Stimulated activated naive CD4-positive, alpha-beta T cell (primary cell): ENCODE results near the gene PLAC8.

Source experiments
- DNase-seq, 6 experiments: peaks; one replicate each; lab custom pipeline; 2025; lab: John Stamatoyannopoulos, UW

Gene PLAC8, protein sequence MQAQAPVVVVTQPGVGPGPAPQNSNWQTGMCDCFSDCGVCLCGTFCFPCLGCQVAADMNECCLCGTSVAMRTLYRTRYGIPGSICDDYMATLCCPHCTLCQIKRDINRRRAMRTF

DNA sequence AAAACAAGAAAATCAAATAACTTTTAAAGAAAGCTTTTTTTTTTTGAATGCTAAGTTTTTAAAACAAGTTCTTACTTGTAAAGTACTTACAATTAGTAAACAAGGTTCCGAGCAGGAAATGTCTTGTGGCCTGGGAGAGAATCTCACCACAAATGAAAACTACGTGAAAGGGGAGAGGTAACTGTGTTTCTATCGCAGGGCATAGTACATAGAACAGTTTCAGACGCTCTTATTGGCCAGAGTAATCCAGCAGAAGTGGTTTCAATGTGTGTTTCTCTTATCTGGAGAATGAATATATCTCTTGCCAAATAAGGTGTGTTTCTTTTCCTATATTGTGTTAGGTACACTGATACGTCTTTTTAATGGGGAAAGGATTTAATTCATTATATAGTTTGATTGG, at the start of gene PLAC8:
TSS of gene PLAC8 (minus strand) at position 154 of the 400 bp plus-strand sequence. CDS start 6,808 bp downstream, outside the sequence.
- peak; percentile 2 to 85 (median 64) for DNase-seq

DNA sequence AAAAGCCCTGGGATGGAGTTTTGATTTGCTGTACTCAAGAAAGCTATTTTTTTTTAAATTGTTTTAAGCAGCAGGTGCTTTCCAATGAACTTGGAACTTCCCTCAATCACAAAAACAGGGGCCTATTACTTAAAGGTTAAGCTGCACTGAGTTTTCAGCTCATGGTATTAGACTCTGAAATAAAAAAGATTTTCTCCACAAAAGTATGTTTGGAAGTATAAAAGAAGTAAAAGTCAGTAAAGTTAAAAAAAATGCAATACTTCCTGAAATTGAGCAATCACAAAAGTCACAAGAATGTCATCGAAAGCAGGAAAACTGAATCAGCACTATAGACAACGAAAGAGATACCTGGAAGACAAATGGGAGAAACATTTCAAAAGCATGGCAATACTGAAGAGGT, 38.9 kb upstream of the PLAC8 start:
- DNase-seq, result no peak

DNA sequence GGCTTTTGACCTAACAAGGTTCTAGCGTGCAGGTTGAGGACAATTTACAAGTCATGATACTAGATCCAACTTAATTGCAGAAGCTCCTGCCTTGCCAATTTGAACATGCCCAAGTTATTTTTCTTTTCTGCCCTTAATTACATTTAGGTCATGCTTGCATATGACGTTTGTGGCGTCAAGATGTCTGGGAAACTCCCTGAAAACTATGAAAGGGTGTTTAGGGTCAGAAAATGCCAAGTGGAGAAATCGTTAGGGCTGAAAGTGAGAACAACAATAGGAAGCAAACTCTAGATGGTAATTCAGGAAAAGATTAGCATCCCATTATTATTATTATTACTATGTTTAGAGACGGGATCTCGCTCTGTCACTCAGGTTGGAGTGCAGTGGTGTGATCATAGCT, 38.2 kb upstream of the PLAC8 start:
- no peak for DNase-seq

DNA sequence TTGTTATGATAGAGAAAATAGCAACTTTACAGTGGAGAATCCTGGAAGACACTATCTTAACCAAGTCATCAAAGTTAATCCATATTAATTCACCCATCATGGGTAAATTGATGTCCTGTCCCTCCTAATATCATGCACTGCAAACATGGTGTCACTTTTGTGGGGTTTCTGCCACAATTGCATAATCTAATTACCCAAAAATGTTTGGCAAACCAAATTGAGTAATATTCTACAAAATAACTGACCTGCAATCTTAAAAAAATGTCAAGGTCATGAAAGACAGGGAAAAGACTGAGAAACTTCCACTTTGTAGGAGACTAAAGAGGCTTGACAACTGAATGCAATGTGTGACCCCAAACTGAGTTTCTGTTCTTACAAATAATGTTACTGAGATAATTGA, 37.1 kb upstream of the PLAC8 start:
- no peak for DNase-seq

DNA sequence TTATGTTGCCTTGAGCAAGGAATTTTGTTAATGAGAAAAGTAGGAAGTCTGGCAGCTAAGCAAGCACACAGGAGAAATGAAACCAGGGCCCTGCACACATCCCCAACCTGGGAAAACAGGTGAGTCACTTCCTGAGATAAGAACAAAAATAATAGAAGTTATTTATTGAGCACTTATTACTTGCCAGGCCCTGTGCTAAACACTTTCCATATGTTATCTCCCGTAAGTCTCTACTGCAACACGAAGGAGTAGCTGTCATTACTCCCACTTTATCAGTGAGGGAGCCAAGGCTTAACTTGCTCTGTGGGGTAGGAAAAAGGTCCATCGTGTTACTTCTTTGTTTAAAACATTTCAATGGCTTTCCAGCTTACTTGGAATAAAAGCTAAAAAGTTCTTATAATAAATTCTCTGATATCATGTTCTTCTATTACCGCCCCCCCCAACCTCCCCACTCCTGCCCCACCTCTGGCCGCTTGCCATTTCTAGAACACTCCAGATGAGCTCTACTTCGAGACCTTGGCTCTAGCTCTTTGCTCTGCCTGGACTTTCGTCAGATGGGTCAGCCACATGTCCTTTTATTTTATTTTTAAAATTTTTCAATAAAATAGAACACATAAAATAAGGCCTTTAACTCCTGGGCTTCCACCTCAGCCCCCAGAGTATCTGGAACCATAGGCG, 36.3 kb upstream of the PLAC8 start:
- no peak for DNase-seq

DNA sequence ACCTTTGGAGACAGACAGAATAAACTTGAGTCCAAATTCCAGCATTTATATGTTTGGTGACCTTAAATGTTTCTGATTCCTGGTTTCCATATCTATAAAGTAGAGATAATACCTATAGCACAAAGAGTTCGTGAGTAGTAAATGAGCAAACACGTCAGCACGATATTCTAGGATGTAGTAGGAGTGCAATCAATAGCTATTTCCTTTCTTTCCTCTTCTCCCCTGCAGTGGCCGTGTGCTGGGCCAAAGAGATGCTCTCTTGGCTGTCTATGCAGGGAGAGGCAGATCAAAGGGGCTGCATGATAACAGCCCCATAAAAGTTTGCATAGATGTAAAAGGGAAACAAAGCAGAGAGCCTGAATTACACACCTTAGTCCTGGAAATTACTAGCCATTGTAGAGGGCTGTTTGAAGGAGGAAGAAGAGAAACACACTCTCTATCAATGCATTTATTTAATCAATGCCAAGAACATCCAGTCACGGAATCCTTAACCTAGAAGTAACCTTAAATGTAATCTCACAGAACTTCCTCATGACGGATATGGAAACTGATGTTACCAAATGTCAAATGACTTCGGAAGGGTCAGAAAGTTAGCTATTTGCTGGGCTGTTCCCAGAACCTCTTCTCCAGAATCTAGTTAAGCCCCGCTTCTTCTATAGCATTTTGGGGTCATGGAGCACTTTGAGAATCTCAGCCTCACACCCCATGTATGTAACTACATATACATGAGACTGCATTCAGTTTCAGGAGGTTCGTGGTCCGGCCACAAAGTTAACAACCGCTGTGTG, 35.5 kb upstream of the PLAC8 start:
- no peak for DNase-seq

DNA sequence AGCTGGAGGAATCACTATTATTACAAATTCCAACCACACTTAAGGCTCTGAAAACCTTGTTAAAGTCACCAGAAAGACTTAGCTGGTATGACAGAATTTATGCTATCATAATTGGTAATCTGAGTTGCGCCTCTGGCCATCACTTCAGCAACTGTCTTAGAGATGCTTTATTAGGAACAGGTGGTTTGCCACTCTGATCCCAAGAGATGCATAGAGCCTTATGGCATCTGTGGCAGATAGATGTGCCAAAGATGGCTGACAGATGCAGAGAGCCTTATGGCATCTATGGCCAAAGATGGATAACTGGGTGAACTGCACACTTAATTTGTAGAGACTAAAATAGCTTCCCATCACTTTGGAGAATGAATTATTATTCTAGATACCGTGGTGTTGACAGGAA, 32.3 kb upstream of the PLAC8 start:
- DNase-seq, result no peak

DNA sequence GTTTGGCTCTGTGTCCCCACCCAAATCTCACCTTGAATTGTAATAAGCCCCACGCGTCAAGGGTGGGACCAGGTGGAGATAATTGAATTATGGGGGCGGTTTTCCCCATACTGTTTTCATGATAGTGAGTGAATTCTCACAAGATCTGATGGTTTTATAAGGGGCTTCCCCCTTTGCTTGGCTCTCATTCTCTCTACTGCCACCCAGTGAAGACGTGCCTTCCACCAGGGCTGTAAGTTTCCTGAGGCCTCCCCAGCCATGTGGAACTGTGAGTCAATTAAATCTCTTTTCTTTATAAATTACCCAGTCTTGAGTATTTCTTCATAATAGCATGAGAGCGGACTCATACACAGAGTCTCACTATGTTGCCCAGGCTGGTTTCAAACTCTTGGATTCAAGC, 31.2 kb upstream of the PLAC8 start:
- peak in 2 of 6 experiments; percentile 14 to 36 for DNase-seq

DNA sequence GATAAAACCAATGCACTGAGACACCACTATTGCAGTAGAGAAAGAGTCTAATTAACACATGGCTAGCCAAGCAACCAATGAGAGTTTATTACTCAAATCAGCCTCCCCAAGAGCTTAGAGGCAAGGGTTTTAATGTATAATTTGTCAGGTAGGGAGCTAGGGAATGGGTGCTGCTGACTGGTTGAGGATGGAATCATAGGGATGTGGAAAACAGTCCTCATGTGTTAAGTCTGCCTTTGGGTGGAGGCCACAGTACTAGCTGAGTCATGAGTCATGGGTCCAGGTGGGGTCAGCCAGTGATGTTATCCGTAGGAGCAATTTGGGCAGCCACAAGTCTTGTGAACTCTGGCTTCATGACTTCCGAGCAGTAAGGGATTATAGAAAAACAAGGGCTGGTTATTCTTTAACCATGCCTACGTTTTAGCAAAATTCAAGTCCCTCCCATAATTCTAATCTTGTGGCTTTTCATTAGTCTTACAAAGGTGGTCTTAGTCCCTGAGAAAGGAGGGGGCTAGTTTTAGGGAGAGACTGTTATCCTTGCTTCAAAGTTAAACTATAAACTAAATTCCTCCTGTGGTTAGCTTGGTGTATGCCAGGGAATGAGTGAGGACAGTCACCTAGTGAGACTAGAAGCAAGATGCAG, 25.1 kb upstream of the PLAC8 start:
- no peak for DNase-seq

DNA sequence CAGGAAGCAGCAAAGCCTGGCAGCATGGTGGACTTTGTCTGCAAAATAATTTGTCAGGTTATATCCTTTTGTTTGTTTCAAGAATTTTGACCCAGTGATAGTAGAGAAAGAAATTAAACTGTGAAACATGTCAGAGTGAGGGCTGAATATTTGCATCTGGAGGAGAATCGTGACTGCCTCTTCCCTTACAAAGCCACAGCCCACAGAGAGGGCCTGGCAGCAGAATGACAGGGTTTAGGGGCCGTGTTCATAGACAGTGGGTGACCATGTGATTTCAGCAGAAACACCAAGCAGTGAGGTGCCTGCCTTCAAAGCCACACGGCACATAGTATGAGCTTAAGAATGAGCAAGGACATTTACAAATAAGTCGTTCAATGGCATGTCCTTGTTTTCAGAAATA, 24.4 kb upstream of the PLAC8 start:
- DNase-seq, result no peak

DNA sequence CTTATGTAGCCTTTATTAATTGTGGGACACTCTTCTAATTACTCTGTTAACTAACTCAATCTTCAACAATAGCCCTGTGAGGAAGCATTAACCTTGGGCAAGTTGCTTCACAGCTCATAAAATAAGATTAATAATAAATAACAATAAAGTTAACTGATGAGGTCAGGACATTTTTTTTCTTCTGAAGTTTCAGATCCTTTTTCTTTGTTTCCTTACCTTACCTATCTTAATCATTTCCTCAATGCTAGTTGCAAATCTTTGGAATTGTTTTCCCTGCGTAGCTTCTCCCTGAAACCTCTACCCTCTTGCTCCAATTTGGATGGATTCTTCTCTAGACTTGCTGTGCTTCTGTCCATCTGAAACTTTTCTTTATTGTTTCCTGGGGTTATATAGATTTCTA, 17.5 kb upstream of the PLAC8 start:
- no peak for DNase-seq

DNA sequence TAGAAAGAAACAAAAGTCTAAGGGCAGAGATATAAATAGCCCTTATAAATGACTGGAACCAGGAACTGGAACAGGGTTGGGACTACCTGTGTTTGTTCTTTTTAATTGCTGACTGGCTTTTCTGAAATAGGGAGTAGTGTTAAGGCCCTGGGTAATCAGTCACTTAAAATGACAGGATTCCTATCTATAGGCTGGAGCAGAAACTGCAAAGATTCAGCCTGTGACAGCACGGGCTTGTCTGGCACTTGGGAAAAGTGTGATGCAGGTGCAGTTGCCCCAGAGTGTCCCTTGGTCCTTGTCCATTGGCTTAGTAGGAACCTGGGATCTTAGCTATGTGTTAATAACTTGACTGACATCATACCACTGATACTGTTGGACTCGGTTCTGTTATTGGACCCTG, 14.7 kb upstream of the PLAC8 start:
- no peak for DNase-seq

DNA sequence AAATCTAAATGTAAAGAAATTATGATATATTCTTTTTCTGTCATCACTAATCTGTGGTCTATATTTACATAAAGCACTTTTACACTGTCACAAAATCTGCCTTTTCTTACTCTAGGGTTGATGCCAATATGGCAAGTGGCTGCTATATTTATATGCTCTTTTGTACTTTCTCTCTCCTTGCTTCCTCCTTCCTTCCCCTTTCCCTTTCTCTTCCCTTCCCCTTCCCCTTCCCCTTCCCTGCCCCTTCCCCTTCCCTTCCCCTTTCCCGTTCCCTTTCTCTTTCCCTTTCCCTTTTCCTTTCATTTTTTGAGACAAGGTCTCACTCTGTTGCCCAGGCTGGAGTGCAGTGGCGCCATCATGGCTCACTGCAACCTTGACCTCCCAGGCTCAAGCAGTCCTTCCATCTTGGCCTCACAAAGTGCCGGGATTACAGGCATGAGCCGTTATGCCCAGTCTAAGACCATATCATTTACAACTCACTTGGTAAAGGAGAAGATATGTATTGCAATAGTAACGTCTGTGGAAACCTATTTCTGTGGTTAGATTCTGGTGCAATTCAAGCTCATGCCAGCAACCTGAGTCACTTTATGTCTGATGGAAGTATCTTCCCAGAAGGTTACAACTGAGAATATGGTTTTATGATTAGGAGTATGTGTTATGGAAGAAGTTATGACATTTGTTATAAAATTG, 13.9 kb upstream of the PLAC8 start:
- DNase-seq, result no peak

DNA sequence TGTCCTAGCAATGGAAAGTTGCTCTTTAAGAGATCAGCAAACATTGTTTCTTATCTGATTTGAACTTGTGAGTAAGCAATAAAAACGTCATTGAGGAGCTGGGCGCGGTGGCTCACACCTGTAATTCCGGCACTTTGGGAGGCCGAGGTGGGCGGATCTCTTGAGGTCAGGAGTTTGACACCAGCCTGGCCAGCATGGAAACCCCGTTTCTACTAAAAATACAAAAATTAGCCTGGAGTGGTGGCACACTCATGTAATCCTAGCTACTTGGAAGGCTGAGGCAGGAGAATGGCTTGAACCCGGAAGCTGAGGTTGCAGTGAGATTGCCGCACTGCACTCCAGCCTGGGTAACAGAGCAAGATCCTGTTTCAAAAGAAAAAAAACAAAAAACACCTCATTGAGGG, 11.2 kb upstream of the PLAC8 start:
- DNase-seq, result peak in 5 of 6 experiments; percentile 9 to 51 (median 30)

DNA sequence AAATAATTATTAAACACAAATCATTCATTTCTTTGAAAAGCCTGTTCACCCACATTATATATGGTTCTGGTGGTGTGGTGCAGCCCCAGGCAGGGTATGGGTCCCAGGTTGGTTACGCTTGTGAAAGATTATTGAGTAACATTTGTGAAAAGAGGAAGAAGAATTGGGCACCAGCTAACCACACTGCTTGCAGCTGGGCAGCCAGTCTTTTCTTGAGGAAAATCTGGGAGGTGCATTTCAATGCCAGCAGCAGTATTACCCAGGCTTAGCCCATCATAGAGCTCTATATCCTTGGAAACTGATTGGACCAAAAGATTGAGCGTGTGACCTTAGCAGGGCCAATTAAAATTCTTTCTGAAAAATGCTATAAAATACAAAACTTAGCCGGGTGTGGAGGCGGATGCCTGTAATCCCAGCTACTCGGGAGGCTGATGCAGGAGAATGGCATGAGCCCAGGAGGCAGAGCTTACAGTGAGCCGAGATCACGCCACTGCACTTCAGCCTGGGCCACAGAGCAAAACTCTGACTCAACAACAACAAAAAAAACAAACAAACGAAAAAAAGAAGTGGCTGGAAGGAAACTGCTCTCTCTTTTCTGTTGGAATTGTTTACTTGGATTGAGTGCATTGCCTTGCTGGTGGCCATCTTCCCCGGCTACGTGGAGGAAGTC, 9.7 kb upstream of the PLAC8 start:
- DNase-seq, result no peak

DNA sequence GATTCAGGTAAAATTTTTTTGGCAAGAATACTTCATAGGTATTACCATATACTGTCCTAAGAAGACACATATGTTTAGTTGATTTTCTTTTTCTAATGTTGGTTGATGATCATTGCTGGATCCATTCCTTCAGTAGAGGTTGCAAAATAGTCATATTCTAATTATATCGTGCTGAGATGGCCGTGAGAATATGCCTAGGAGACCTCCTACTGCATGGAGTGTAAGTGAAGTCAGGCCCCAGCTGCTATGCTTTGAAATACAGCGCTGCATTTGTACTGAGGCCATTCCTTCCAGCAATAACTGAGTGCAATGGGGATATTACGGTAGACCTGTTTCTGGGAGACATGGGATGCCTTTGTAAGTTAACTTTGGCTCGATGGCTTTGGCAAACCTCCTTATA, 6.7 kb upstream of the PLAC8 start:
- DNase-seq, result no peak

DNA sequence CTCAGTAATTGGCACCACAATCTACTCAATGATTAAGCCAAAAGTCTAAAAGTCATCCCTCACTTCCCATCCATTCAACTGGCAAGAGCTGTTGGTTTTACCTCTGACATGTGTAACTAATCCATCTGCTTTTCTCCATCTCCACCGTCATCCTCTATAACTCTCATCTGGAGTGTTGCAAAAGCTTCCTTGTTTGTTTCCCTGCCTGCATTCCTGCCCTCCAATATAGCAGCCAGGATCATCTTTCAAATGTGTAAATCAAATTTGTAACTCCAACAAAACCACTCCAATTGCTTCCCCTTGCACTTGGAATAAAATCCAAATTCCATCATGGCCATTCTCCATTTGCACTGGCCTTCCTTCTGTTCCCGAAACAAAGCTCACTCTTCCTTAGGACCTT, 4.3 kb upstream of the PLAC8 start:
- DNase-seq, result no peak

DNA sequence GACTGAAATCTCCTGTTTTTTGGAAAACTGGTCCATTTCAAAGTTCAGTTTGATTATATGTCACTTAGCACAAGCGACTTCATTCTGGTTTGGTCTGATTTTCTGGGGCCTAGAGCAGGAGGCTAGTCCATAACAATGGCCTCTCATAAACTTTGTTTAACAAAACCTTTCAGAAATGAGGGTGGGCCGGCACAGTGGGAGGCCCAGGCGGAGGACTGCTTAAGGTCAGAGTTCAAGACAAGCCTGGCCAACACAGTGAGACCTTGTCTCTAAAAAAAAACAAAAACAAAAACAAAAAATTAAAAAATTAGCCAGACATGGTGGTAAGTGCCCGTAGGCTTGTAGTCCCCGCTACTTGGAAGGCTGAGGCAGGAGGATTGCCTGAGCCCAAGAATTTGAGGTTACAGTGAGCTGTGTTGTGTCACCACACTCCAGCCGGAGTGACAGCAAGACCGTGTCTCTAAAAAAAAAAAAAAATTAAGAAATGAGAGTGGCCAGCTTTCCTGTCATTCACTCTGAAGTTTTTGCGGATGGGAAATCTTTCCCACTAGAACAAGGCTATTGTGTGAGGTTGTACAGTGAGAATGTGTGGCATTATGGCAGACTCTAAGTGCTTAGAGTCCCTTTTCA, 1.2 kb upstream of the PLAC8 start:
- DNase-seq, result no peak

DNA sequence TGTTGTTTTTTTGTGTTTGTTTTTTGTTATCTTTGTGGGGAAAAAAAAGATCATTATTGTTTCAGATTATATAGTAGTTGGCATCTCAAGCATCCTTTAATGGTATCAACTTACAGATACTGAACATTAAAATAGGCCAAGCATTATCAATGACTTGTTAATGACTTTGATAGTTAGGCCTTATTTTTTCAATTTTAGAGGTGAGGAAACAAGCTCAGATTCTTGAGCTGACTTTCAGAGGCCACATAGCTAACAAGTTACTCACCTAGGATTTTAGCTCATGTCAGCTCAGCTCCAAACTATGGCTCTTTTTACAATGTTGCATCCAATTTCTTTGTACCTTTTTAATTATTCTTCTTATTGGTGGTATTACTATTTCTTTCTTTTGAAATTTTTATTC, 471 bp upstream of the PLAC8 start:
- DNase-seq, result no peak

DNA sequence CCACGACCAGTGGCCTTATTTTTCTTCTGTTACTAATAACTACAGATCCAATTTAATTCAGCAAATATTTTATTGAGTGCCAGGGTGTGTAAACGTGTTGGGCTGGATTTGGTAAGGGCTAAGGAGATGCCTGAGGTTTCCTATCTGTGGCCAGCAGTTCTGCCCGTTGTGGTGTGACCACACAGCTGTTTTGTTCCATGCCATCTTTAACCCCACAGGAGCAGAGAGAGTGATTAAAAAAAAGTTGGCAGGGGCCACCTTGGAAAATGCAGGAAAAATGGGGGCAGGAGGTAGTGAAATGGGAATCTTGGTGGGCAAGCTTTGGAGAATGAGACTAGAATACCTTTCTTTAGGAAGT, 1.1 kb downstream of the PLAC8 start:
- DNase-seq, result no peak

DNA sequence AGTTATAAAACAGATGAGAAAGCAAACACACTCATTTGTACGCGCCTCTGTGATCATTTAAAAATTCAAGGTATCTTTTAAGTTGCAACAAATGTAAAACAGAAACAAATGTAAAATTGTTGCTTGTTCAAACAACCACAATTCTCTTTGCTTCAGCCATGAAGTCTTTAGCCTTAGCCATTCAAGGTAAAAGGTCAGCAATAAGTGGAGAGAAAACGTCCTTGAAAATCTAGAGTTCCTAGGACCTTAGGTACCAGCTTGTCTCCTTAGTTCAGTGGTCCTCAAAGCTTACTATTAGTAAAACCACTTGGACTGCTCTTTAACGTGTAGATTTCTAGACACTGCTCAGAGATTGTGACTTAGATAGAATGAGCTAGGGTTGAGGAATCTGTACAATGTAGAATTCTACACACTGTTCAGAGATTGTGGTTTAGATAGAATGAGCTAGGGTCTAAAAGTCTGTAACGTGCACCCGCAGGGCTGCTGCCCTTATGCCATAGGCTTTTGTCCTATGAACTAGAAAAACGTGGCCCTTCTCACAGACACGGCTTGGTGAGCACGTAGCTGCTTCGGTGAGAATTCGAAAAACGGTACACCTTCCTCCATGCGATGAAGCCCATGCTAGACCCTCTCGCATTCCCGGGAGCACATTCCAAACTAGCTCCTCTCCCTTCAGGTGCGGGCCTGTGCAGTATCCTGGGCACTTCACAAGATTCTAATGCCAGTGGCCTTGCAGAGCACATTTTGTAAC, 1.7 kb downstream of the PLAC8 start:
- peak in 4 of 6 experiments; percentile 5 to 48 (median 40) for DNase-seq
